IPS DF 19.7 (cell line): ENCODE measurements around the gene MAPK8IP2.
"Not testable (repeated sequence)": the region's sequence is repeated elsewhere in the genome, so short reads cannot be mapped to it uniquely, and the experiment has no call there.

Source experiments
- DNase-seq: peaks from one replicate; pipeline ENCODE4 v3.0.0-alpha.2; 2013; ENCODE audit warnings: low read depth, low spot score

Gene MAPK8IP2

DNA sequence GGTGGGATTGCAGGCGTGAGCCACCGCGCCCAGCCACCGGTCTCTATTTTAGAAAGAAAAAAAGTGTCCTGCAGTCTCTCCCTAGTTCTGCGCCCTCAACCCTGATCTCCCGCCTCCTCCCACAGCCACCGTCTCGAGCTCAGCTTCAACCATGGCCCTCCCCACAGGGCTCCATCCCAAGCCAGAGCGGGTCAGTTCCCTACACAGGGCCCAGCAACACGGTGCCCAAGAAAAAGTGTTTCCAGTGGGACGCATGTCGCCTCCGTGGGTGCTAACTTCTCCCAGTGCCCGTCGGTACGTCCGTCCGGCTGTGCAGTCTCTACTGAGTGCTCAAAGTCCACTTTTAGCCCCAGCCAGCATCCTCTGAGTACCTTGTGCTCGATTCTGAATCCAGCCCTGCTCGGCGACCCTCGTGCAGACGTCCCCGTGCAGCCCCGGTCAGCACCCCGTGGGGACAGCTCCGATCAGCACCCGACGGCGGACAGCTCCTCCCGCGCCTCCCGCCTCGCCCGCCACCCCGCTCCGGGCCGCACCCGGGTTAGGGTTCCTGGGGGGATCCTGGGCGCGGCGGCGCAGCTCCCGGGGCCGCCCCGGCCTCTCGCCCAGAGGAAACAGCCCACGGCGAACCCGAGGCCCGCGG is 657 bp upstream of the MAPK8IP2 start:
- DNase-seq = no peak

DNA sequence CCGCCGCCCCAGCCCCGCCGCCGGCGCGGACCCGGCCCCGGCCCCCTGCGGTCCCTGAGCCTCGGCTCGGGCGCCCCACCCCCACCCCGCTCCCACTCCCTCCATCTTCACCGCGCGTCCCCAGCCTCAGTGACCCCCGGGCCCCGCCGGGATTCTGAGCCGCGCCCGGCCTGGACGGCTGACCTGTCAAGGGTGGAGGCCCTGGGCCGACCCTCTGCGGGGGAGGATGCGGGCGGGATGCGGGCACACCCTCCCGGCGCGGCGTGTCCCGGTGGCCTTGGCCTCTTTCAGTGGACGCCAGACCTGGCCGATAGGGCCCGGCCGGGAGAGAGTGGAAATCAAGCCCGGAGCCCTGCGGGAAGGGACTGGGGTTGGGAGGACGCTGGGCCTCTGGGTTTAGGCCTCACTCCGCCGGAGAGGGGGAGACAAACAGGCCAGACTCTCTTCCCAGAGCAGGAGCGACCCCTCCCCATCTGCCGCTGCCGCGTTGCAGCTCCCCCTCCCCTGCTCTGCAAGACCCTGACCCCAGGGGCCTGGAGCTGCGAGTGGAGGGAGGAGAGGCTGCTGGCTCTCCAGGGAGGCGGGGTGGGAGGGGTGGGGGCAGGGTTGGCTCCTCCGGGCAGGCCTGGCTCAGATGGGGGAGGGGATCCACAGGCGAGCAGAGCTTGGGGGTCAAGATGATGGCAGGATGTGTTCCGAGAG is 525 bp downstream of the MAPK8IP2 start:
- no peak for DNase-seq

DNA sequence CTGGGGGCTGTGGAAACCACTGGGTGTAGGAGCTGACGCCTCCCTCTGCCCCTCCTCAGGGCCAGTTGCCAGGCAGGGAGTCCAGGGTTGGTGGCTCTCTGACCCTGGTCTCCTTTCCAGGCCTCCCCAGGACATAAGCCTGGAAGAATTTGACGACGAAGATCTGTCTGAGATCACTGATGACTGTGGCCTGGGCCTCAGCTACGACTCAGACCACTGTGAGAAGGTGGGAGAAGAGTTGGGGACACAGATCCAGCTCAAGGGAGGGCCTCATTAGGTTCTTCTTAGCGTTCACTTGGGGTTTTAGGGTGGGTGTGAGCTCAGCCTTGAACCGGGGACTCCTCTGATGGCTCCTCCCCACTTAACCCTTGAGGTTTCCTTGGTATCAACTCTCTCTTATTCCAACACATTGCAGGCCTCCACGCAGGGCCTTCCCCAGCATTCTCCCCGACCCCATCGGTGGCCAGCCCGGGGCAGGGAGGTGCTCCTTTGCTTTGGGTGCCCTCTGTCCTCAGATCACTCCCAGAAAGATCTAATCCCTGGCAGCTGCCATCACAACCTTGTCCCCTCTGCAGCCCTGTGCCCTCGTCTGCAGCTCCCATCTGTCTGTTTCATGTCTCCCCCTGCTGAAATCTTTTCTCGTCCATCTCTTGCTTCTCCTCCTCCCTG is 1.2 kb downstream of the MAPK8IP2 start:
- no peak for DNase-seq

DNA sequence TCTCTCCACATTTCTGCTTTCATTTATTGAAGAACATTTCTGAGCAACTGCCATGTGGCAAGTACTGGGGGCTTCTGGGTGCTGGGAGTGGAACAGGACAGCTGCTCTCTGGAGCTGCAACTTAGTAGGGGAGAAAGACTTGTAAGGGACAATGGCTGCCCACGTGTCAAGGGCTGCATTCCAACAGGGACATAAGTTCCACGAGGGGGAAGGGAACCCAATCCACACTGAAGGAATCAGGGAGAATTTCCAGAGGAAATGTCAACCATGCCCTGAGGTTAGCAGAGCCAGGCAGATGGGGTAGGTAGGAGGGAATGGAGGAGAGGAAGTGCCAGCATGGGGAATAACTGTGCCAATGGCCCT is 1.7 kb downstream of the MAPK8IP2 start:
- no peak for DNase-seq

DNA sequence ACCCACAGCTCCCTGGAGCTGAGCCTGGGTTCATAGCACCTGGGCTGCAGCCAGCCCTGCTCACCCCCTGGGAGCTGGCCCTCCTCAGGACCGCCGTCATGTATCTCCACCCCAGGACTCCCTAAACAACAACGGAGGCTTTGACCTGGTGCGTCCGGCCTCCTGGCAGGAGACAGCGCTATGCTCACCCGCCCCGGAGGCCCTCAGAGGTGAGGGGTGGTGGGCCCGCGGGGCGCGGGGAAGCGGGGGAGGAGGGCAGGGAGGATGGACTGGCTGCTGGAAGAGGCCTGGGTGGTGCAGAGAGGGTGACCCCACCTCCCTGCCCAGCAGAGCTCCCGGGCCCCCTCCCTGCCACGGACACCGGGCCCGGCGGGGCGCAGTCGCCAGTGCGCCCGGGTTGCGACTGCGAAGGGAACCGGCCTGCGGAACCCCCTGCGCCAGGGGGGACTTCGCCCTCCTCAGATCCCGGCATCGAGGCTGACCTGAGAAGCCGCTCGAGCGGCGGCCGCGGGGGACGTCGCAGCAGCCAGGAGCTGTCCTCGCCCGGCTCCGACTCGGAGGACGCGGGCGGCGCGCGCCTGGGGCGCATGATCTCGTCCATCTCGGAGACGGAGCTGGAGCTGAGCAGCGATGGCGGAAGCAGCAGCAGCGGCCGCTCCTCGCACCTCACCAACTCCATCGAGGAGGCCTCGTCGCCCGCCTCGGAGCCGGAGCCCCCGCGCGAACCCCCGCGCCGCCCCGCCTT is 3.1 kb downstream of the MAPK8IP2 start:
- DNase-seq = no peak

DNA sequence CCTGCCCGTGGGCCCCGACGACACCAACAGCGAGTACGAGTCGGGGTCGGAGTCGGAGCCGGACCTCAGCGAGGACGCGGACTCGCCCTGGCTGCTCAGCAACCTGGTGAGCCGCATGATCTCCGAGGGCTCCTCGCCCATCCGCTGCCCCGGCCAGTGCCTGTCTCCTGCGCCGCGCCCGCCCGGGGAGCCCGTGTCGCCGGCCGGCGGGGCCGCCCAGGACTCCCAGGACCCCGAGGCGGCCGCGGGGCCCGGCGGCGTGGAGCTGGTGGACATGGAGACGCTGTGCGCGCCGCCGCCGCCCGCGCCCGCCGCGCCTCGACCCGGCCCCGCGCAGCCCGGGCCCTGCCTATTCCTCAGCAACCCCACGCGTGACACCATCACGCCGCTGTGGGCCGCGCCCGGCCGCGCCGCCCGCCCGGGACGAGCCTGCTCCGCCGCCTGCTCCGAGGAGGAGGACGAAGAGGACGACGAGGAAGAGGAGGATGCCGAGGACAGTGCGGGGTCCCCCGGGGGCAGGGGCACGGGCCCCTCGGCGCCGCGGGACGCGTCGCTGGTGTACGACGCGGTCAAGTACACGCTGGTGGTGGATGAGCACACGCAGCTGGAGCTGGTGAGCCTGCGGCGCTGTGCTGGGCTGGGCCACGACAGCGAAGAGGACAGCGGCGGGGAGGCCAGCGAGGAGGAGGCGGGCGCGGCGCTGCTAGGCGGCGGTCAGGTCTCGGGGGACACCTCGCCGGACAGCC is 3.8 kb downstream of the MAPK8IP2 start:
- no peak for DNase-seq

DNA sequence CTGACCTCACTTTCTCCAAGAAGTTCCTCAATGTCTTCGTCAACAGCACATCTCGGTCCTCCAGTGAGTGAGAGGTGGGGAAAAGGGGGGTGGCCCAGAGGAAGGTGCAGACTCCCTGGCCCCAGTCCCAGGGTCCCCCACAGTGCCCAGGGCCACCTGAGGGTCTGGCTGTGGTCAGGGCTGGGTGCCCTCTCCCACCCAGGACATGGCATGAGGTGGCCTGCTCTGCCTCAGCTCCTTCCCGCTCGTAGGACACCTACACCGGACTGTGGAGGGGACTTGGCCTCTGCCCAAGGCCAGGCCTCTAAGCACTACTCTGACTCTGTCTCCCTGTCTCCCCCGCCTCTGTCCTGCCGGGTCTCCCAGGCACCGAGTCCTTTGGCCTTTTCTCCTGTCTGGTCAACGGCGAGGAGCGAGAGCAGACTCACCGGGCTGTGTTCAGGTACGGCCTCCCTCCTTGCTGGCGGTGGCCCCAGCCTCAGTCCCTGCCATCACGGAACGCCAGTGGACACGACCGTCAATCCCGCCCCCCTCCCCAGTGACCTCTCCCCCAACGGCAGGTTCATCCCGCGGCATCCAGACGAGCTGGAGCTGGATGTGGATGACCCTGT is 4.5 kb downstream of the MAPK8IP2 start:
- no peak for DNase-seq

DNA sequence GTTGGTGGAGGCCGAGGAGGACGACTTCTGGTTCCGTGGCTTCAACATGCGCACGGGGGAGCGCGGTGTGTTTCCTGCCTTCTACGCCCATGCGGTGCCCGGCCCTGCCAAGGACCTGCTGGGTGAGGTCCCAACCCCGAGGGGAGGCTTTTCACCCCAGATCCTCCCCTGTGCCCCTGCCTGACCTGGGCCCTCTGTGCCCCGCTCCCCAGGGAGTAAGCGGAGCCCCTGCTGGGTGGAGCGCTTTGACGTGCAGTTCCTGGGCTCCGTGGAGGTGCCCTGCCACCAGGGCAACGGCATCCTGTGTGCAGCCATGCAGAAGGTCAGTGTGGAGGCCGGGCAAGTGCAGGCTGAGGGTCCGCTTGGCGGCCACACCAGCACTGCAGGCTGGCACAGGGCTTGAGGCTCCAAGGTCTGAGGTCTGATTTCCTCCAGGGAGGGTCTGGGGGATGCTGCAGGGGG is 5.1 kb downstream of the MAPK8IP2 start:
- no peak for DNase-seq

DNA sequence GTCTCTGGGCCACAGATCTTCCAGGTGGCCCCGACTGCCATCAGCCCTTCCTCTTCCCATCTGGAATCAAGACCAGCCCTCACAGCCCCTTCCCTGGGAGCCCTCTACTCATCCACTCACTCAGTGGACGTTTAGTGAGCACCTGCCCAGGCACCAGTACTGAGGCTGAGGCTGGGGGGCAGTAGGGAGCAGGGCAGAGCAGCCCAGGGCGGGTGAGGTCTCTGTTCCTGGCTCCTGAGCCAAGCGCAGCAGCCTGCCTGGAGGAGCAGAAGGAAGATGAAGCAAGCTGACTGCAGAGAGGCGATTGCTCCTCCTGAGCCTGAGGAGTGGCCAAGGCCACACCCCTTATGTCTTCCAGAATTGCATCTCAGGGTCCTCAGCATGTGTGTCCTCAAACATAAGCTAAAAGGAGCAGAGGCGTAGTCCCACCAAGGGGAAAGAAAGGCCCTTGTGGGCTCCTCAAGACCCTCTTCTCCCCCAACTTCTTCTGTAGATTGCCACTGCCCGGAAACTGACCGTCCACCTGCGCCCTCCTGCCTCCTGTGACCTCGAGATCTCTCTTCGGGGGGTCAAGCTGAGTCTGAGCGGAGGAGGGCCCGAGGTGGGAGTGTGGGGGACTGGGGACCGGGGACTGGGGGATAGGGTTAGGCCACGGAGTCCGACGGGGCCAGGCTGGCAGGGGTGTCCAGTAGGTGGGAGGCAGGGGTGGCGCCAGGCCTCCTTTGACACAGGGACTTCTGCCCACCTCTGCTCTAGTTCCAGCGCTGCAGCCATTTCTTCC is 5.8 kb downstream of the MAPK8IP2 start:
- DNase-seq = no peak

DNA sequence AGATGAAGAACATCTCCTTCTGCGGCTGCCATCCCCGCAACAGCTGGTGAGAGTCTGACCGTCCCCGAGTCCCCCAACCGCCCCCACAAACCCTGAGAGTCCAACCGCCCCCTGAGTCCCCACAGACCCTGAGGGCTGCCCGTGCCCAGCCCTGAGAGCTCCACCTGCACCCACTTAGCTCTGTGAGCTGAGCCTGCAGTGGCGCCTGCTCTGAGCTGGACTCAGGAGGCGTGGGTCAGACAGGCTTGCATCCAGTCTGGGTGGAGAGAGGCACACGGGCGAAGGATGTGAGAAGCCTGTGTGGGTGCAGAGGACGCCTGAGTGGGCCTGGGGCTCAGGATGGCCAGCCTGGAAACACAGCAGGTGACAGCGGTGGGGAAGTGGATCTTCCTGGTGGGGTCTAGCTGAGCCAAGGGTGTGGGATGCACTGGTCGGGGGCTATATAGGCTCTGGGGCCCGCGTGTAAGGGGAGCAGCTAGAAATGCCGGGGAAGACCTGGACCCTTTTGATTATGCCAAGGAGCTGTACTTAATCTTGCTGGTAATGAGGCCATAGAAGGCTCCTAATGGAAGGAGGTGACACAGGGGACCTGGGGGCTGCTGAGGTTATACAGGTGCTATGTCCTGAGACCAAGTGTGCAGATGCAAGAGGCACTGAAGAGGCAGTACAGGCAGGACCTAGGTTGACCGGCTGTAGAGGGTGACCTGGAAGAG is 6.5 kb downstream of the MAPK8IP2 start:
- no peak for DNase-seq

DNA sequence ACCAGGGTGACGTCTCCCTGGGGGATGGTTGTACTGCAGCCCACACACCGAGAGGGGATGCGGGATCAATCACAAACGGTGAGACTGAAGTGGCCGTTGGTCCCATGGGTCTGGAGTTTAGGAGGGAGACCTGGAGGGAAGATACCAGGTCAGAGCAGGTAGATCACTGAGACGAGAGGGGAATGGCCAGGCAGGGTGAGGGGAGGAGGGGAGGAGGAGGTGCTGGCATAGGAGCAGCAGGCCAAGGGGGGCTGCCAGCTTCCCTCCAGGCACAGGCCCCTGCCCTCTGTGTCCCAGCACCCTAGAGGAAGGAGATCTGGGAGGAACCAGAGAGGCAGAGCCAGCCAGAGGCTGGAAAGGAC is 7.0 kb downstream of the MAPK8IP2 start:
- no peak for DNase-seq

DNA sequence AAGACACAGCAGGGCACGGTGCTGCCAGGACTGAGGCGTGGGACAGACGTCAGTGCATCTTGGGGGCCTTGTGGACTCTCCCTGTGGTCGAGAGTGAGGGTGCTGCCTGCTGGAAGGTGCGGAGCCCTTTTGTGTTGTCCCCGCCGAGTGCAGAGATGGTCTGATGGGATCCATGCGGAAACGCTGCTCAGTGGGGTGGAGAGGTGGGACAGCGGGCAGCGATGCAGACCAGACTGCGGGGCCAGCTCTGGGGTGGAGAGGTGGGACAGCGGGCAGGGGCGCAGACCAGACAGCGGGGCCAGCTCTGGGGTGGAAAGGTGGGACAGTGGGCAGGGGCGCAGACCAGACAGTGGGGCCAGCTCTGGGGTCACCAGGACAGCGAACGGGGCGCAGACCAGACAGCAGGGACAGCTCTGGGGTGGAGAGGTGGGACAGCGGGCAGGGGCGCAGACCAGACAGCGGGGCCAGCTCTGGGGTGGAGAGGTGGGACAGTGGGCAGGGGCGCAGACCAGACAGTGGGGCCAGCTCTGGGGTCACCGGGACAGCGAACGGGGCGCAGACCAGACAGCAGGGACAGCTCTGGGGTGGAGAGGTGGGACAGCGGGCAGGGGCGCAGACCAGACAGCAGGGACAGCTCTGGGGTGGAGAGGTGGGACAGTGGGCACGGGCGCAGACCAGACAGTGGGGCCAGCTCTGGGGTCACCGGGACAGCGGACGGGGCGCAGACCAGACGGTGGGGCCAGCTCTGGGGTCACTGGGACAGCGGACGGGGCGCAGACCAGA is 7.7 kb downstream of the MAPK8IP2 start:
- DNase-seq = not testable (repeated sequence)

DNA sequence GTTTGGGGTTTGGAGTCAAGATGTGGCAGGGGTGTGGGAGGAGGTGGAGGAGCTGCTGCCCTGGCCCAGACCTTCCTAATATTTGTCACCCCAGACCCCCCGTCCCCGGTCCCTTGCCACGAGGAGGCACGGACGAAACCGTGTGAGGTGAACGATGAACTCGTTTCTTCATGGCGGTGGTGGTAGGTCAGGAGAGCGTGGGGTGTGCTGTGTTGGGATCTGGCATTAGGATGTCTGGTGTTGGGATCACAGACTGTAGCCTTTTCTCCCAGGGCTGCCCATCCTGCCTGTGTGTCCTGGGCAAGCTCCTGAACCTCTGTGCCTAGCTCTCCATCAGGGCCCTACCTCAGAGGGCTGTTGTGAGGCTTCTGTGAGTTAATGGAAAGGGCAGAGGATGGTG is 8.4 kb downstream of the MAPK8IP2 start:
- no peak for DNase-seq

DNA sequence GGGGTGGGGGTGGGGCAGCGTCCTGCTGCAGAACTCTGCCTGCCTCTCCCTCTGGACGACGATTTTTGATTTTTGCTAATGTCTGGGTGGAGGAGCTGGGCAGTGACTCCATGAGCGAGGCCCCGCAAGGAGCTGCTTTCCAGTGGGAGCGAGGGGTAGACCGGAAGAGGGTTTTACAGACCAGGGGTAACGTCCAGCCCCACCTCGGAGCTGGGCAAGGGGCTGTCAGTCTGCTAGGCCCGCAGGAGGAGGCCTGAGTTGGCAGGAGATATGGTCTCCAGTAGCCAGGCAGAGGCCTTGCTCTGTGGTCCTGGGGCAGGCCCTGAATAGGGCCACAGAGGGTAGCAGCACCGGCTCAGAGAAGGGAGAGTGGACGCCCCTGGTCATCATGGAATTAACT is 9.0 kb downstream of the MAPK8IP2 start:
- no peak for DNase-seq

DNA sequence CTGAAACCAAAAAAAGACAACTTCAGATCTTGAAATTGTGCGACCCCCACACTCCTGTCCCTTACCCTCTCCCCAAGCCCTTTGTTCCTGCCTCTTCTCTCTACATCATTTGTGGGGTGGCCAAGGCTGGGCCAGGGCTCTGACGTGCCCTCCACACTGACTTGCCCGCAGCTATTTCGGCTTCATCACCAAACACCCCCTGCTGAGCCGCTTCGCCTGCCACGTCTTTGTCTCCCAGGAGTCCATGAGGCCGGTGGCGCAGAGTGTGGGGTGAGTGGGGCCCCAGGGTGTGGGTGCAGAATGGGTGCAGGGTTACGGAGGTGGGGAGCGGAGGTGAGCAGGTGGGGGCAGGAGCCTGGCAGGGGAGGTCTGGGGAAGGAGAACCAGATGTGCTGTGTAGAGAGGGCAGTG is 9.5 kb downstream of the MAPK8IP2 start:
- DNase-seq = no peak

DNA sequence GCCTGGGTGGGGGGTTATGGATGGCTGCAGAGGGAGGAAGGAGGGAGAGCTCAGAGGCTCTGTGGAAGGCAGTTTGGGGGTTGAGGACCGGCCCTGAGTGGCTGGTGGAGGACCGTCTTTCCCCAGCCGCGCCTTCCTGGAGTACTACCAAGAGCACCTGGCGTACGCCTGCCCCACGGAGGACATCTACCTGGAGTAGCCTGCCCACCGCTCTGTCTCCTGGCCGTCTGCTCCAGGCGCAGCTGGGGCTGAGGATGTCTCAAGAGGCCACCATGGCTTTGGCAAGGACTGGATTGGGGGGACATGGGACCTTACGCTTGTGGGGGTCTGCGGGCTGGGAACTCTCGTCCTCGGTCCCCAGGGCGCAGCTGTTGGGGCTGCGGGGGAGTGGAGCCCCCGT is 10.0 kb downstream of the MAPK8IP2 start:
- no peak for DNase-seq

DNA sequence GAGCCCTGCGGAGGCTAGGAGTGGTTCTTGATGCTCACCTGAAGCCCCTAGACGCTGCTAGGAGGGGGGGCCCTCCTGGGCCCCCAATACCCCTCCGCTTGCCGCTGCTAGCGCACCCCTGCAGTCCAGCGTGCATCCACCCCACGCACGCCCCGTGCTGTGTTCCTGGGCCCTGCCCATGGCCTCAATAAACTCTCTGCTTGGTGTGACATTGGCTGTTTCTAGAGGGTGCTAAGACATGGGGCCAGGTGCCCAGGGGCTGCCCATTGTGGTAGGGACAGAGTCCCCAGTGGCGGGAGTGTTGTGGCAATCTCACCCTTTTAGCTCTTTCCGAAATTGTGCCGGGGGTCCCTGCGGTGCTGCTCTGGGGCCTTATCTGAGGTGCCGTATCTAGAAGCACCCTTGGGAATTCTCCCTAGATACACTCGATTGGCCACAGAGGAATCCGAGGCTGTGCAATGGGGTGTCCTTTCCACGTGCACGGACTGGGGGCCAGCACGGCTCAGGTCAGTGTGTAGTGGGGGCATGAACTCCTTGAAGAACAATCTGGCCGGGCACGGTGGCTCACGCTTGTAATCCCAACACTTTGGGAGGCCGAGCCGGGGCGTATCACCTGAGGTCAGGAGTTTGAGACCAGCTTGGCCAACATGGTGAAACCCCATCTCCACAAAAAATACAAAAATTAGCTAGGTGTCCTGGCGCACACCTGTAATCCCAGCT is 10.9 kb downstream of the MAPK8IP2 start:
- no peak for DNase-seq

DNA sequence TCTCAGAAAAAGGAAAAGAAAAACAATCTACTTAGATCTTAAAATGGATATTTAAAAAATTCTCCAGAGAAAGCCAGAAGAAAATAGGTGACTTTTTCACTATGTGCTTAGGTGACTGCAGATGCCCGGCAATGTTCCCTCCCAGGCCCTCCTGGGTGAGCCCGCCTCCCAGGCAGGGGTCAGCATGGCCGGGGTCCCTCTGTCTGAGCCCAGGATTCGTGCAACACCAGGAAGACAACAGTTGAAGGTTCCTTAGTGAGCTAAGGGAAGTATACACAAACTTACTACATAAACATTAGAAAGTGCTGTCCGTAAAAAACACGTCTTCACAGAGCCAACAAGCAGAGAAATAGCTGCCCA is 11.6 kb downstream of the MAPK8IP2 start:
- DNase-seq = no peak
